Karpas-422 (cell line): ENCODE data around the gene FAM8A1. TPM values are rescaled to one million over a fixed set of nuclear protein-coding genes. Genes with fewer than 3 reads are reported as not detected.

Source experiments
- DNase-seq: peaks from one replicate; pipeline ENCODE4 v3.0.0-alpha.2; 2015
- H2AFZ ChIP-seq: fragments of 200-600 bp; sonication (generic); 2 replicates; pipeline ENCODE4 v1.6.1; 2014; ENCODE audit warnings: antibody characterized with exemption, low read length, mixed read lengths
- H3K27ac ChIP-seq: fragments of 200-600 bp; sonication (generic); 2 replicates; pipeline ENCODE4 v1.5.1; 2014; ENCODE audit warnings: mild to moderate bottlenecking, low read length, moderate library complexity
- H3K27me3 ChIP-seq: fragments of 200-600 bp; sonication (generic); 2 replicates; pipeline ENCODE4 v1.6.1; 2014; ENCODE audit warnings: low read length, mixed read lengths
- H3K36me3 ChIP-seq: fragments of 200-600 bp; sonication (generic); 2 replicates; pipeline ENCODE4 v1.6.1; 2014; ENCODE audit warnings: low read length, mixed read lengths; ENCODE audit not compliant: insufficient read depth
- H3K4me1 ChIP-seq: fragments of 200-600 bp; sonication (generic); 2 replicates; pipeline ENCODE4 v1.6.1; 2014; ENCODE audit warnings: mild to moderate bottlenecking, low read length, mixed read lengths
- H3K4me2 ChIP-seq: fragments of 200-600 bp; sonication (generic); 2 replicates; pipeline ENCODE4 v1.6.1; 2014; ENCODE audit warnings: low read length, low read depth, mild to moderate bottlenecking; ENCODE audit not compliant: poor library complexity, severe bottlenecking
- H3K4me3 ChIP-seq: fragments of 200-600 bp; sonication (generic); 2 replicates; pipeline ENCODE4 v1.5.1; 2014; ENCODE audit warnings: mild to moderate bottlenecking, antibody characterized with exemption, low read length, mixed read lengths
- H3K79me2 ChIP-seq: fragments of 200-600 bp; sonication (generic); 2 replicates; pipeline ENCODE4 v1.6.1; 2014; ENCODE audit warnings: mild to moderate bottlenecking, low read length, mixed read lengths
- H3K9ac ChIP-seq: fragments of 200-600 bp; sonication (generic); 2 replicates; pipeline ENCODE4 v1.6.0; 2014; ENCODE audit warnings: low read length
- H3K9me2 ChIP-seq: fragments of 200-600 bp; sonication (generic), shearing (Covaris generic); replicated peaks from 2 replicates; pipeline ENCODE4 v1.6.0; 2014; ENCODE audit warnings: mild to moderate bottlenecking, low read length, moderate library complexity; ENCODE audit not compliant: insufficient read depth
- H3K9me3 ChIP-seq: fragments of 300-700, 200-600 bp; sonication (generic); 2 replicates; pipeline ENCODE4 v1.6.1; 2014; ENCODE audit warnings: low read length, mixed read lengths
- H4K20me1 ChIP-seq: fragments of 200-600 bp; sonication (generic); 2 replicates; pipeline ENCODE4 v1.6.1; 2014; ENCODE audit warnings: mild to moderate bottlenecking, antibody characterized with exemption, low read length, low read depth; ENCODE audit not compliant: insufficient read depth
- total RNA-seq: library from RNA; depleted of rRNA; stranded (reverse); fragments of >200 nt; shearing (Covaris generic); gene quantifications from 2 replicates; pipeline ENCODE4 v1.2.3, GENCODE V29; 2014; ENCODE audit warnings: low replicate concordance

FAM8A1 gene
- total RNA-seq, 1 experiment from 2014 or later = 11.0 TPM

DNA sequence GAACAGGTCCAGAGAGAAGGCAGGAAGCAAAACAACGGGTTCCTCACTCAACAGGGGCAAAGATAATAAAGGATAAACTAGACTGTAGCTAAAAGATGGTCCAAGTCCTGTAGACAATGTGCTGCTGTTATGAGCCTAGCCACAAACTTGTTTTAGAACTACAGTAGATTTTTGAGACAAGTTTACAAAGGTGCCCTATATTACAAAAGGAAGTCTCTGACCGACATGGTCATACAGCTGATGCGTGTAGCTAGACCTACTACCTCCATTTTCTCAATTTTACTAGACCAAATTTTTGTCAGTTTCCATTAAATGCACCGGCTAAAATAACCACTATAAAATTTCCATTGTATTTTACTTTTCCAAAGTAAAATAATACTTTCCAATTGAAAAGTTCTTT, 11.9 kb downstream of the FAM8A1 start:
- H3K9me2 ChIP-seq = no peaks in the 10 kb centered on the region
- no peak overlapping the region for H2AFZ ChIP-seq
- DNase-seq = no peak
- H3K9me3 ChIP-seq = no peaks in the 10 kb centered on the region
- H3K9ac ChIP-seq = no peak overlapping the region
- H3K4me3 ChIP-seq = no peak overlapping the region
- peaks cover 35% of the 10 kb centered on the region for H3K36me3 ChIP-seq
- H3K4me1 ChIP-seq = no peaks in the 10 kb centered on the region
- H3K27me3 ChIP-seq = no peaks in the 10 kb centered on the region
- H3K4me2 ChIP-seq = no peak overlapping the region
- no peak overlapping the region for H3K27ac ChIP-seq
- H4K20me1 ChIP-seq = no peaks in the 10 kb centered on the region
- H3K79me2 ChIP-seq = peaks cover 4% of the 10 kb centered on the region; the same call in 1 of the 2 replicates

DNA sequence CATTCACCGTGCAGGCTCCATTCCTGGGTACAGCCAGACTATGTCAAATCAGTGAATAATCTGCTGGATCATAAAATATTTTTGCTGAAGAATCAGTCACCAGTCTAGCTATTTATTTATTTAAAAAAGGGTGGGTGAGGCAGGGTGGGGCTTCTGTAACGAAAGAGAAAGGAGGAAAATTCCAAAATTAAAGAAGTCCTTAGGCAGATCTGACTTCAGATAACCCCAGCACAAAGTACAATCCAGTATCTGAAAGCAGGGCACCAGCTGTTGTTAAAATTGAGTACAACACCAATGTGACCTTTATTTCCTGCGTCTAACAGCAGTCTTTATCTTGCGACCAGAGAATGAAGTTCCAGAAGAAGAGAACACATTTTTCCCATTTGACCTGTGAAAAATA, 15.7 kb downstream of the FAM8A1 start:
- no peak overlapping the region for H3K4me3 ChIP-seq
- peaks cover 3% of the 10 kb centered on the region for H3K4me1 ChIP-seq
- no peaks in the 10 kb centered on the region for H3K27me3 ChIP-seq
- H3K9me2 ChIP-seq = no peaks in the 10 kb centered on the region
- no peak overlapping the region for H3K4me2 ChIP-seq
- H2AFZ ChIP-seq = no peak overlapping the region
- H3K36me3 ChIP-seq = peaks cover 45% of the 10 kb centered on the region; the same call in 1 of the 2 replicates
- no peaks in the 10 kb centered on the region for H4K20me1 ChIP-seq
- H3K9ac ChIP-seq = no peak overlapping the region
- no peak for DNase-seq
- H3K79me2 ChIP-seq = peaks cover 32% of the 10 kb centered on the region
- H3K27ac ChIP-seq = no peak overlapping the region
- no peaks in the 10 kb centered on the region for H3K9me3 ChIP-seq

DNA sequence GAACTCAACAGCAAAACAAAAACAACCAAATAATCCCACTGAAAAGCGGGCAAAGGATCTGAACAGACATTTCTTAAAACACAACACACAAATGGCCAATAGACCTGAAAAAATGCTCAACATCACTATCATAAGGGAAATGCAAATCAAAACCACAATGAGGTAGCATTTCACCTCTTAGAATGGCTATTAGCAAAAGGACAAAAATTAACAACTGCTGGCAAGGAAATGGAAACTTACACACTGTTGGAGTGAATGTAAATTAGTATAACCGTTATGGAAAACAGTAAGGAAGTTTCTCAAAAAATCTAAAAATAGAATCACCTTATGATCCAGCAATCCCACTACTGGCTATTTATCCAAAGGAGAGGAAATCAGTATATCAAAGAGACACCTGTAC, 20.9 kb downstream of the FAM8A1 start:
- Histone ChIP-seq H3K9ac (no peak overlapping the region), H2AFZ (no peak overlapping the region), H3K9me2 (no peaks in the 10 kb centered on the region), H3K9me3 (no peaks in the 10 kb centered on the region), H3K4me2 (peak overlapping the region; percentile 40), H3K27ac (peak overlapping the region; percentile 63), H3K4me1 (peaks cover 26% of the 10 kb centered on the region), H4K20me1 (no peaks in the 10 kb centered on the region), H3K27me3 (no peaks in the 10 kb centered on the region), H3K79me2 (peaks cover 78% of the 10 kb centered on the region), H3K36me3 (peaks cover 65% of the 10 kb centered on the region), H3K4me3 (no peak overlapping the region)
- no peak for DNase-seq

DNA sequence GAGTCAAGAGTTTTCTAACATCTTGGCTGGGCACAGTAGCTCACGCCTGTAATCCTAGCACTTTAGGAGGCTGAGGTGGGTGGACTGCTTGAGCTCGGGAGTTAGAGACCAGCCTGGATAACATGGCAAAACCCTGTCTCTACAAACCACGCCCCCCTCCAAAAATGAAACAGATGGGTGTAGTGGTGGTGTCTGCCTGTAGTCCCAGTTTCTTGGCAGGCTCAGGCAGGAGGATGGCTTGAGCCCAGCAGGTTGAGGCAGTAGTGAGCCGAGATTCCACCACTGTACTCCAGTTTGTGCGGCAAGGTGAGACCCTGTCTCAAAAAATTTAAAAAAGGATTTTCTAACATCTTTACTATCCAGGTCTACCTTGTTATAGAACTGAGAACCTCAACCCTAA, 22.0 kb downstream of the FAM8A1 start:
- Histone ChIP-seq H3K4me1 (peaks cover 26% of the 10 kb centered on the region), H2AFZ (no peak overlapping the region), H3K9me3 (no peaks in the 10 kb centered on the region), H3K27ac (peak overlapping the region; percentile 63; the same call in 1 of the 2 replicates), H3K9me2 (no peaks in the 10 kb centered on the region), H3K27me3 (no peaks in the 10 kb centered on the region), H3K36me3 (peaks cover 67% of the 10 kb centered on the region), H3K79me2 (peaks cover 89% of the 10 kb centered on the region), H3K9ac (no peak overlapping the region), H4K20me1 (no peaks in the 10 kb centered on the region), H3K4me3 (no peak overlapping the region), H3K4me2 (no peak overlapping the region)
- no peak for DNase-seq

DNA sequence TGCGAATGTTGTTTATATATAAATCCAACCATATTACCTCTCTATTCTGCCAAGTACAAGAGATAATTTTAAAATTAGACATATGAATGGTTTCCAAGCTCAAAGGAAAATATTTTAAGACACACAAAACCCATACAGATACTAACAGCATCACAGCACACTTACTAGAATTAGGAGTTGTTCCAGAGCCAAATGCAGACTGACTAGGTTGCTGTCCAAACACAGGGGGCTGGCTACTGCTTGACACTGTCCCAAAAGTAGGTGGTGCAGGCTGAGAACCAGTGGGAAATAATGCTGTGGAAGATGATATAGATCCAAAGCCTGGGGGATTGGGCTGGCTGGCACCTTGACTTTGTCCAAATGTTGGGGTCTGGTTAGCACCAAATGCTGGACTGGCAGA, 24.3 kb downstream of the FAM8A1 start:
- Histone ChIP-seq H3K4me3 (no peak overlapping the region), H3K79me2 (peaks cover 94% of the 10 kb centered on the region), H4K20me1 (no peaks in the 10 kb centered on the region), H3K36me3 (peaks cover 63% of the 10 kb centered on the region), H3K4me2 (no peak overlapping the region), H3K4me1 (peaks cover 31% of the 10 kb centered on the region), H3K9me3 (no peaks in the 10 kb centered on the region), H3K9ac (no peak overlapping the region), H3K9me2 (no peaks in the 10 kb centered on the region), H2AFZ (no peak overlapping the region), H3K27me3 (no peaks in the 10 kb centered on the region), H3K27ac (no peak overlapping the region)
- no peak for DNase-seq

DNA sequence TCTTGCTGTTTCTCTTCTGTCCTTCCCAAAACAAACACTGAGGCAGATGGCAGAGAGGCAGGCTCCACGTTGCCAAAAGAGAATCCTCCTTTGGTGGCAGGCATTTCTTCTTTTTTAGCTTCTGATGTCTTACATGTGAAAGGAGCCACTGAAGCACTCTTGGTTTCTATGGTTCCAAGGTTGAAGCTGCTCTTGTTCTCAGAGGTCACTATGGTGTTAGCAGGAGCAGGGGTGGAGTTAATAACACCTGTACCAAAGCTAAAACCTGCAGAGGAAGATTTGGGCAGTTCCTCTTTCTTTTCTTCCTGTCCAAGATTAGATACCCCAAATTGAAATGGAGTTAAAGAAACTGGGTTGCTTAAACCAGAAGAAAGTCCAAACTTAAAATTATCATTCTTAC, 28.8 kb downstream of the FAM8A1 start:
- Histone ChIP-seq H2AFZ (no peak overlapping the region), H3K9ac (no peak overlapping the region), H3K36me3 (peaks cover 67% of the 10 kb centered on the region), H3K27ac (peak overlapping the region; percentile 22; the same call in 1 of the 2 replicates), H3K4me1 (peaks cover 14% of the 10 kb centered on the region), H3K9me2 (no peaks in the 10 kb centered on the region), H4K20me1 (no peaks in the 10 kb centered on the region), H3K9me3 (no peaks in the 10 kb centered on the region), H3K4me3 (no peak overlapping the region), H3K27me3 (no peaks in the 10 kb centered on the region), H3K79me2 (peaks cover 87% of the 10 kb centered on the region), H3K4me2 (no peak overlapping the region)
- no peak for DNase-seq

DNA sequence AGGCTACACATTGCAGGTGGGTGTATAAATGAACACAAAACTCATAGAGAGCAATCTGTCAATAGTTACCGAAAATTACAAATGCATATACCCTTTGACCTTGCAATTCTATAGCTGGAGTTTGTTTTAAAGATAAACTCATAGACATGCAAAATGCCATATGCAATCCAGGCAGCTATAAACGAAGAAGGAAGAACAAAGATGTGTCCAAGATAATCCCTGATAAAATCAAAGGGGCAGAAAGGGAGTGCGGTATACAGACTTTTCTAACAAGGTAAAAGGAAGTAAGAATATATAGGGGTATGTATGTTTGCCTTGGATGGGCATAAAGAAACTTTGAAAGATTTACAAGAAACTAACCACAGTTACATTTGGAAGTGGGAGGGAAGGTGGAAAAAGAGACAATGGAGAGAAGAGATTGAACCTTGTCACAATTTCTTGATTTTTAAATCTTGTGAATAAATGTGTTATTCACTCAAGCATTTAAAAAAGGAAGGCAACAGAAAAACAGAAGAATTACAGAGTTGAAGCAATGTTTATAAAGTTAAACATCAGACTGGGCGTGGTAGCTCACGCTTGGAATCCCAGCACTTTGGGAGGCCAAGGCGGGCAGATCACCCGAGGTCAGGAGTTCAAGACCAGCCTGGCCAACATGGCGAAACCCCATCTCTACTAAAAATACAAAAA, 29.9 kb downstream of the FAM8A1 start:
- no peak for DNase-seq
- Histone ChIP-seq H3K4me1 (peaks cover 14% of the 10 kb centered on the region), H2AFZ (no peak overlapping the region), H3K9me3 (no peaks in the 10 kb centered on the region), H3K9me2 (no peaks in the 10 kb centered on the region), H4K20me1 (no peaks in the 10 kb centered on the region), H3K27me3 (no peaks in the 10 kb centered on the region), H3K9ac (no peak overlapping the region), H3K79me2 (peaks cover 85% of the 10 kb centered on the region), H3K36me3 (peaks cover 56% of the 10 kb centered on the region), H3K4me3 (no peak overlapping the region), H3K4me2 (no peak overlapping the region), H3K27ac (no peak overlapping the region)

DNA sequence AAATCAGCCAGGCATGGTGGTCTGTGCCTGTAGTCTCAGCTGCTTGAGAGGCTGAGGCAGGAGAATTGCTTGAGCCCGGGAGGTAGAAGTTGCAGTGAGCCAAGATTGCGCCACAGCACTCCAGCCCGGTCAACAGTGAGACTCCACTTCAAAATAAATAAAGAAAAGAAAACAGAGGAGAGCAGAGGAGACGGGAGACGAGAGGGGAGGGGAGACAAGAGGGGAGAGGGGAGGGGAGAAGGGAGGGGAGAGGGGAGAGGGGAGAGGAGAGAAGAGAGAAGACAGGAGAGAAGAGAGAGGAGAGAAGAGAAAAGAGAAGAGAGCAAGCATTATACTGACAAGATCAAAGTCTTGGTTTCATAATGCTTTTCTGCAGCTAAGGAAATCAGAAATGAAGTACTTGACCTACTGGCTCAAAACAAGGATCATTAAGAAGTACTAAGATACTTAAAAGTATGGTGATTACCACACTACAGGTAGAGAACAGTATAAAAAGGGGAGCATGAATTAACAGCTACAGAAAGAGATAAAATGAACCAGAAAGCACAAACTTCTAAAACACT, 30.5 kb downstream of the FAM8A1 start:
- peaks cover 14% of the 10 kb centered on the region for H3K4me1 ChIP-seq
- H3K4me3 ChIP-seq = no peak overlapping the region
- H3K79me2 ChIP-seq = peaks cover 84% of the 10 kb centered on the region

More for the DNA sequence above, 30.5 kb downstream of the FAM8A1 start:
- no peak overlapping the region for H2AFZ ChIP-seq
- H4K20me1 ChIP-seq = no peaks in the 10 kb centered on the region
- H3K27ac ChIP-seq = no peak overlapping the region
- H3K4me2 ChIP-seq = no peak overlapping the region
- peaks cover 55% of the 10 kb centered on the region for H3K36me3 ChIP-seq
- H3K9me2 ChIP-seq = no peaks in the 10 kb centered on the region
- no peaks in the 10 kb centered on the region for H3K27me3 ChIP-seq
- no peak for DNase-seq
- no peak overlapping the region for H3K9ac ChIP-seq
- no peaks in the 10 kb centered on the region for H3K9me3 ChIP-seq
